Measurements from ENCODE around the gene PCCA.

The PCCA gene

DNA sequence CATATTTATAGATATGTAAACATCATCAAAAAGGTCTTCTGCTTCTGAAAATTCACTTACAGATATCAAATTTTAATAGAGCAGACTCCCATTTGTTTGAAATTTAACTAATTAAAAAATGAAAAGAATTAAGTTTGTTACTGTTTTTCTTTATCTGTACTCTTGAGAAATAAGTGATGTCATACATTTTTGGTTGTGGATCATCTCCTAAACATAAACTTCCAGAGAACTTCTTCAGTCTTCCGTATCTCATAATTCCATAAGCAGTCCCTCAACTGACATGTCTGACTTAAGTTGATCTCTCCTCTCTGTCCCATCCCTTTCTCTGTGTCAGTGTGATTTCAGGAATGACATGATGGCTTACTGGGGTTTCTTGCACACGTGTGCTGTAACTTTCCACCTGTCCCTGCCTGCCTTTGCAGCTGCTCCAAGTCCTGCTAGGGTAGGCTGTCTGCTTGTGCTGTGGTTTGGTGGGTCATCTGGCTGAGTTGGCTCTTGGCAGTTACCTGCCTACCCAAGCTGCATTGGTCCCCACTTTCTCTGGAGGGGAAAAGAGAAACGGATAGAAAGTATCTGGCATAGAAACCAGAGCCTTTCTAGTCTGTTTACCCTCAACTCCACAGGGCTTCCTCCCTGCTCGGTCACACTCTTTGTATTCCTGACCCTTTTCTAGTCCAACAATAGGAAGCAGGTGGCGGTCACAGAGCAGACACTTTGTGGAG lies 372.6 kb downstream of the PCCA start:
- DNase-seq = no peak
- in situ Hi-C loops (cut with MboI; ENCODE audit: low pct_unique_long_range_greater_than_20kb, low sequenced_read_pairs) = no loop called here

DNA sequence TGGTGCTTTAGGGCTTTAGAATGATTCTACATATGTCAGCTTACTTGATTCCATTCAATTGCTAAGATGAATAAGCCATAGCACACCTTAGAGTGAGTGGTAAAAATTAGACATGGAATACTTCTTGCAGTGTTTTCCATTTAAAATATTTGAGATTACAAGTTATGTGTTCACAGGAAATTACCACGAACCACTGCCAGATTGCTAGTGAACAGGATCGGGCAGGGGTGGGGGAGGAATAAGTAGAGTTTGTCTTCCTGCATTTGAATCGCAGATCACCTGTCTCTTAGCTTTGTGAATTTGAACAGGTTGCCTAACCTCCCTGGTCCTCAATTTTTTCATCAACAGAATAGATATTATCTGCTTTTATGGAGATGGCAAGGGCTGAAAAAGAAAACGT lies 375.1 kb downstream of the PCCA start:
- in situ Hi-C loops (cut with MboI; ENCODE audit: low pct_unique_long_range_greater_than_20kb, low sequenced_read_pairs) = no loop called here
- no peak for DNase-seq

DNA sequence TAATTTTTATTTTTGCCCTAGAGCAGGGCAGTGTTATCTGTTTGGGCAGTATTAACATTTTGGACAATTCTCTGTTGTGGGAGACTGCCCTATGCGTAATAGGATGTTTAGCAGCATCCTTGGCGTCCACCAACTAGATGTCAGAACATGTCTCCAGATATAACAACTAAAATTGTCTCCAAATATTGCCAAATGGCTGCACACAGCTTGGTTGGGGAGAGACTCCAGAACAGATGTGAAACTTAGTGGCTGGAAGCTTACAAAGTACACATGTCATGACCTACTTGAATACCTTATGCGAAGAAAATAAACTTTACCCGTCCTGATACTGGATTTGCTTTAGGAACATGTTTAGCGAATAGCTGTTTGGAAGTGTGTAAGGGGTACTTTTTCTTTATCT lies 376.7 kb downstream of the PCCA start:
- DNase-seq = no peak
- in situ Hi-C loops (cut with MboI; ENCODE audit: low pct_unique_long_range_greater_than_20kb, low sequenced_read_pairs) = no loop called here

DNA sequence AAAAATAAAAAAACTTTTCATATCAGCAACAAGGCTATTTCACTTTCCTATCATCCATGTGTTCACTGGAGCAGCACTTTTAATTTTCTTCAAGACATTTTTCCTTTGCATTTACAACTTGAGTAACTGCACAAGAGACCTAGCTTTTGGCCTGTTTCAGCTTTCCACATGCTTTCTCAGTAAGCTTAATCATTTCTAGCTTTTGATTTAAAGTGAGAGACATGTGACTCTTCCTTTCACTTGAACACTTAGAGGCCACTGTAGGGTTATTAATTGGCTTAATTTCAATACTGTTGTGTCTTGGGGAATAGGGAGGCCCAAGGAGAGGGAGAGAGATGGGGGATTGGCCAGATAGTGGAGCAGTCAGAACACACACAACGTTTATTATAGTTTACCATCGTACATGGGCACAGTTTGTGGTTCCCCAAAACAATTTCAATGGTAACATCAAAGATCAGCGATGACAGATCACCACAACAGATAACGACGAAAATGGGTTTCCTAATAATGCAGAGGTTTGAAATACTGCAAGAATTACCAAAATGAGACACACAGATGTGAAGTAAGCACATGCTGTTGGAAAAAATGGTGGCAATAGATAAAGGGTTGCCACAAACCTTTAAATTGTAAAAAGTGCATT lies 382.1 kb downstream of the PCCA start:
- in situ Hi-C loops (cut with MboI; ENCODE audit: low pct_unique_long_range_greater_than_20kb, low sequenced_read_pairs) = no loop called here
- no peak for DNase-seq

DNA sequence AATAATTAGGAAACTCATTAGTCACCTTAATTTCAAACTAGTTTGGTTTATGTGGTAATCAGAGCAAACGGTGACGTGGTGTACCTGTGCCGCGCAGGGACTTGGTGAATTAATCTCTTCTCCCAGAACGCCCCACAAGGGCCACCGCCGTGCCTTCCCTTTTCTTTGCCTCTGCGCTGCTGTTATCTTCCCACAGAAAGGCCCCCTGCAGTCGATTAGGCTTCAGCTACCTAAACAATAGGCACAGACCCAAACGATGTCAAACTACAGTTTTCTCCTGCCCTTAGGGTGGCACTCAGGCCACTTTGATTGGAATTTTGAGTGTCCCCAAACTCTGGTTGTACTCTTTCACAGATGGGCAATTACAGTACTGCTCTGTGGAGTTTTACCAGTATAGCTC lies 384.2 kb downstream of the PCCA start:
- no peak for DNase-seq
- in situ Hi-C loops (cut with MboI; ENCODE audit: low pct_unique_long_range_greater_than_20kb, low sequenced_read_pairs) = no loop called here

DNA sequence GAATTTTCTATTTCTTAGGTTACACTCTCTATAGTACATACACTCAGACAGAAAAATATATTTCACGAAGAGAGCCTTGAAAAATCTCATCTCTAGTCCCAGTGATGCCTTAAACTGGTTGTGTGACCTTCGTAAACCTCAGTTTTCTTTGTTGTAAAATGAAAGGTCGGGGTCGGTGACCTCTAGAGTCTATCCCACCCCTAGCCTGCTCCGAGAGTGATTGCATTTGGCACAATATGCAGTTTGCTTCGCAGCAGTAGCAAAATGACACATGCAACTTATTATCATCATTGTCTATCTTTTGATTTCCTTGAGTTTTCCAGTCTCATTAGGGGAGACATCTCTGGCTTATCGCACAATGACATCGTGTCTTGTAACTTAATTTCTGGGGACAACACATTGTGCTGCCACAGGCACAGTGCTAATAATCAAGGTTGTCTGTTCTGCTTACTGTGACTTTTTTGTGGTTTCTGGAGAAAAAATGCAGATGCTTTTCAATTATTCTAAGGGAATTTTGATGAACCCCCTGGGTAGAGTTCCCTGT lies 384.7 kb downstream of the PCCA start:
- in situ Hi-C loops (cut with MboI; ENCODE audit: low pct_unique_long_range_greater_than_20kb, low sequenced_read_pairs) = no loop called here
- no peak for DNase-seq

DNA sequence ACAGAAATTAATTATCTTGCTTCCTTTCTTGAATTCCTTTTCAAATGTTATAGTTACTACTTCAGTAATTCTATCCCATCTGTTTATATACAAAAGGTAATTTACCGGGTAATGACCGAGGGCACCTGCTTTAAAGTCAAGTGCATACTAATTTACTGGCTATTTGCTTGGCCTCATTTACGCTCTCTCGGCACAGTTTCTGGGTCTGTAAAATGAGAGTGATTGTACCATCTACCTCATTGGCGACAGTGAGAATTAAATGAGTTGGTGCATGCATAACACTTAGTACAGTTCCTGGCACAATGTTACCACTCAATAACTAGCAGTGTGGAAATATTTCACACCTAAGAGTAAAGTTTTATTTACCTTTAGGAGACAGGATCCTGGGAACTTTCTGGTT lies 388.1 kb downstream of the PCCA start:
- in situ Hi-C loops (cut with MboI; ENCODE audit: low pct_unique_long_range_greater_than_20kb, low sequenced_read_pairs) = no loop called here
- no peak for DNase-seq

DNA sequence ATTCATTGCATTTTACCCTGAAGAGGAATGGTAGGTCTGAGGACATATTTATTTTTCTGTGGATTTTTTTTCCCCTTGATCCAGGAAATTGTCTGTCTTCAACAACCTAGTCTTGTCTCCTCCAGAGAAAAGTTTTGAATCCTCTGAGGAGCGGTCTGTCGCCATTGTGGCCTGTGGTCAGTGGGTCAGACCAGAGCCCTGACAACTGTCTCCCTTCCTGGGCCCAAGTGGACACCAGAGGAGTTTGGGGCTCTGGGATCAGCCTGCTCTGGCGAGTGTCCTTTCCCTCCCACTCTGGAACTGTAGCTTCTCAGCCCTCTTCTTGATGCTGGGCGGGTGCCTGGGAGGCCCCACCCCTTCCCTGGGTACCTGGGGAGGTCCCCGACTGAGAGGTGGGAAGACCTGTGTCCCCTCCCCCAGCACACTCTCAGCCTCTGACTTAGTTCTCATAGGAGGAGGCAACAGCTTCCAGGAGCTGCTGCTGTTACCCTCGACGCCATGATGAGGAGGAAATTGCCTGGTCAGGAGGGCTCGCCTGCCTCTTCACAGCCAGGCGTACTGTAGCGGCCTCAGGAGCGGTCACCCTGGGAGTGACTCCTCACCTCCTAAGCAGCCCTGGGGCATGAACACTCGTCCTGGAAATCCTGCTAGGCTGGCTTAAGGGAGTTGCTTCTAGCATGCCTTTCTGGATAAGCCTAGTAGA lies 389.4 kb downstream of the PCCA start:
- DNase-seq = no peak
- in situ Hi-C loops (cut with MboI; ENCODE audit: low pct_unique_long_range_greater_than_20kb, low sequenced_read_pairs) = no loop called here

DNA sequence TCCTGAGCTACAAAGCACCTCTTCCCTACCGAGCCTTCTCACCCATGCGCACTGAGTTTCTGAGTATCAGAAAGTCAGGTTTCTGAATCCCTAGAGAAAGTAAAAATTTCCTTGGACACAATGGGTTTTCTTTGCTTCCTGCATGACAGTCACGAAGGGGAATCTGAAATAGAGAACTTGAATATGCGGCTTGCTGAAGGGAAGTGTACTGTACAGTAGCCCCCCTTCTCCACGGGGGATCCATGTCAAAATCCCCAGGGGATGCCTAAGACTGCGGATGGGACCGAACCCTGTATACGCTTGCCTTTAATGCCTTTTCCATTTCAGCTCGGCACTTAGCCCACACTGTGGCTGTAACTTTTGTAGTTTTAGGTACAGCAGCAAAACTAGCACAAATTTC lies 391.8 kb downstream of the PCCA start:
- in situ Hi-C loops (cut with MboI; ENCODE audit: low pct_unique_long_range_greater_than_20kb, low sequenced_read_pairs) = no loop called here
- DNase-seq = no peak

DNA sequence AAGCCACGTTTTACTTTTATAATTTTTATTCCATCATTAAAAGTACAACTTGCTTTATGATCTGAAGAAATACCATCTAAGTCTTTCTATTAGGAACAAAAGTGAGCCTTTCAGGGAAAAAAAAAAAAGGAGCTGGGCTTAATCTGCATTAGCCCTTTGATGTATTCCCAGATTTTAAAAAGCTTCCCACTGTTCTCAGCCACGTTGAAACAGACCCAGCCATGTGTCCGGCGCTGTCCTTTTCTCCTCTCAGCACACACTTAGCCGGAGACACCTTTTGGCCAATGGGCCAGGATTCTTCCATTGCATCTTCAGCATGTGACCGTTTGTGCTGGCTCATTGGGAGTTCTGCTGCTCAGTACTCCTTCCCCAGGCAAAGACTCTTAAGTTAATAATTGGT lies 394.2 kb downstream of the PCCA start:
- in situ Hi-C loops (cut with MboI; ENCODE audit: low pct_unique_long_range_greater_than_20kb, low sequenced_read_pairs) = no loop called here
- no peak for DNase-seq

DNA sequence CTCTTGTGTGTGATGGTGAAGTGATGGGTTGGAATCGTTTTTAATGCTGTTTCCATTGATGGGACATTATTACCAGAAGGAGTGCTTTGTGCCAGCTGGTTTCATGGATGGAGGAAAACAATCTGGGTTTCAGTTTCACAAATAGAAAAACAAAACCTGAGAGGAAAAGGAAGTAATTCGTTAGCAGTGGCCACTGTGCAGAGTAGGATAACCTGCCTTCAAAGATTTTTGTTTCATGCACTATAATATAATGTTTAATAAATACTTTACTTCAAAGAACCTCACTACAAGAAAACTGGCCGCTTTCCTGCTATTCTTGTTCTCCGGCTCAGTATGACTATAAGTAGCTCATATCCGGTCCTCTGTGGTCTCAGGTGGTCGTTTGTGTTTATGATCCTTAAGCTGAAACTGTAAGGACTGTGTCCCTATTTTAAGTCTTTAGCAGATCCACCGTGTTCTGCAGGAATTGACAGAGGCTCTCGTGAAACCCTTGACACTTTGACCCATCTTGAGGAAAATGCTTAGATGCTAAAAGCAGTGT lies 395.0 kb downstream of the PCCA start:
- in situ Hi-C loops (cut with MboI; ENCODE audit: low pct_unique_long_range_greater_than_20kb, low sequenced_read_pairs) = no loop called here
- DNase-seq = no peak

DNA sequence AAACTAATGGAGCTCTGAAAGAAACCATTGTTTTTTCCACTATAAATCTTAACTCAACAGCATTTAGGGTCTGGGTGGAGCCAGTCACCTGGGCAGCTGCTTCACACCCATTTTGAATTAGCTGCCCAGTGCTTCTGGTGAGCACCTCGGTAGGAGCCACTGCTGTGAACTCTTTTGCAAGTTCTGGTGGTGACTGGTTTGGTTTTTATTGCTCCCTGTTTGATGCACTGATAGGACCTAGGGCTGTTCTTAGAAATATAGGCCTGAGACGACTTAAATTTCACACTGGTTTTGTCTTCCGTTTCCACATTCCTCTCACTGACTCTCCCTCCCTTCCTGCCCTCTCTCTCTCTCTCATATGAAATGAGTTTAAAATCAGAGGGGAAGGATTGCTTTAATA lies 395.8 kb downstream of the PCCA start:
- in situ Hi-C loops (cut with MboI; ENCODE audit: low pct_unique_long_range_greater_than_20kb, low sequenced_read_pairs) = no loop called here
- DNase-seq = no peak

DNA sequence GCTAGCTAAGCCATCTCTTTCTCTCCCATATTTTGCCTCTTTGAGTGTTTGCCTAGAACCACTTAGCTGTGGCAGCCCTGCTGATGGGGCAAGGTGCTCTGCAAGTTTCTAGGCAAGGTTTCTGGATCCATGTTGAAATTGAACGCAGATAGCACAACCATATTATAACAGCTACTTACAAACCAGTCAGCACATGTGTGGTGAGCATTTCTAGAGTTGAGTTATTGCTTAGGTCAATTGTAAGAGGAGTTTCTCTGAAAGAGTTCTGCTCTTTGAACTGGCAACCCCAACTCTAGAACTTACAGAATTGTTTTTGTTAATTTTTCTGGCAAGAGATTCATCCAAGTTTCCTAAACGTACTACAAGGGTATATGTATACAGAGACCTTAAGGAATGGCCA lies 396.4 kb downstream of the PCCA start:
- DNase-seq = no peak
- in situ Hi-C loops (cut with MboI; ENCODE audit: low pct_unique_long_range_greater_than_20kb, low sequenced_read_pairs) = no loop called here

DNA sequence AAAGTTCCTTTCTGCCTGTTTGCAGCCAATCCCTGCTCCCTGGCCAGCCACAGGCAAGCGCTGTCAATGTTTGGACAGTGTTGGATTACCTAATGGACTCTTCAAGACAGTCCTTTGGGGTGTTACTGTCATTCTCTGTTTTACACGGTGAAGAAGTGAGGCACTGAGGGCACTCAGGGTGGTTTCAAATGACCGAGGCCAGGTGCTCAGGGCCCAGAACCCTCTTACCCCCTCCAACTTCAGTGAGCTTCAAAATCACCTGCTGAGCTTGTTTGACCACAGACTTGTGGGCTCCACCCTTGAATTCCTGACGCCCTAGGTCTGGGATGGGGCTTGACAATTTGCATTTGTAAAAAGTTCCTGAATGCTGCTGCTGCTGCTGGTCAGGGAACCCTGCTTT lies 401.8 kb downstream of the PCCA start:
- DNase-seq = no peak
- in situ Hi-C loops (cut with MboI; ENCODE audit: low pct_unique_long_range_greater_than_20kb, low sequenced_read_pairs) = no loop called here

DNA sequence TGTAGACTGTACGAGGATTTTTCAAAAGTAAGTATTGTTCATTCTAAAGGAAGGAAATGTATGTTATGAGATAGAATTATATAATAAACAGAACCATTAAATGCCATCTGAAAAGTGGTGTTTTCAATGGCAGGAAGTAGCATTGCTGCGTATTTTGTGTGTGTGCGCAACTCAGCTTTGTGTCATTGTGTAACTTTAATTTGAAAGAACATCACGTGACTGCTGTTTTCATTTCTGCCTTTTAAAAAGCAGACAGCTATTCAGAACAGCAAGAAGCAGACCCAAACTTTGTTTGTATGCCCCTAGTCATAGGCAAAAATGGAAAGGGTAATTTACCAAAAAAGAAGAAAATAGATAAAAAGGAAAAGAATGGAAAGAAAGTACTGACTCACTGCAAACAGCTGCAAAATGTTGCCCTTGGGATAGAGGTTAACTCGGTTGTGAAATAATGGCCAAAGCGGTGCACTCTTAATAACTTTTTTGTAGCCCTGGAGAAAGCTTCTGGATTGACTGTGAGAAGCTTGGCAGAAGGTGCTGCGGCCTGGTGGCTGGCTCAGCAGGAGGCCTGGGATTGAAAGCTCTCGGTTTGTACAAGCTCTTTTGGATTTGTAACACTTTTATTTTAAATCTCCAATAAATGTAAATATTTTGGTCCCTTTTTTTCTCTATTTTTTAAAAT lies 402.4 kb downstream of the PCCA start:
- DNase-seq = no peak
- in situ Hi-C loops (cut with MboI; ENCODE audit: low pct_unique_long_range_greater_than_20kb, low sequenced_read_pairs) = no loop called here

DNA sequence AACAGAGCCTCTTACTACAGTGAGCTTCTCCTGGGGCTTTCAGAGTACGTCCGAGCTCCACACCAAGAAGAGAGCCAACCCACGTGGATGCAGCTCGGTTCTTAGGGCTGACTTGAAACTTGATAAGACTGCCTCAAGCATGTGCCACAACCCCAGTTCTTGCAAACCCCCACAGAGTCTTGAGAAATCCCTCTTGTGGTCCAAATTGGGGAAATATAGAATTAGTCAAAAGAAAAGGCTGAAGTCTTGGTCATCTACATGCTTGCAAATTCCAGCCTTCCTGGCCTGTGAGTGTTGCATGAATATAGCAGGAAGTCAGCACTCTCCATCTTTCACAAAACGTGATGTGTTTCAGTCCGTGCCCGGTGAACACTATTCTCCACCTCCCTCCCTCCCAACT lies 404.5 kb downstream of the PCCA start:
- in situ Hi-C loops (cut with MboI; ENCODE audit: low pct_unique_long_range_greater_than_20kb, low sequenced_read_pairs) = no loop called here
- no peak for DNase-seq

DNA sequence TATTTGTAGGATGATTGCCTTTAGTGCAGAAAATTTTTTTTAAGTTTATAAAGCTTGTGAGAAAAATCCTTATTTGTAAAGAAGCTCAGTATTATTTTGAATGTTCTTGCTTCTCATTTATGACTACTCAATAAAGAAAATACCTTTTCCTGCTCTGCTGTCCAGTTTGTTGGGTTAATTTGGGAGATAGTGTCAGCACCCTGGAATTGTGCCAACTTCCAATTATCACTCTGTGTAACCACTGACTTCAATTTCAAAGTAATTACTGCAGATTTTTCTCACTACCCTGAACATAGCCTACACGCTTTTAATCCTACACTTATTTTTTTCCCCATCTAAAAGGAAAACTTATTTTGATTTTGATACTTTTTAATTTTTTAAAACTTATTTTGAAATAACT lies 406.6 kb downstream of the PCCA start:
- DNase-seq = no peak
- in situ Hi-C loops (cut with MboI; ENCODE audit: low pct_unique_long_range_greater_than_20kb, low sequenced_read_pairs) = no loop called here

DNA sequence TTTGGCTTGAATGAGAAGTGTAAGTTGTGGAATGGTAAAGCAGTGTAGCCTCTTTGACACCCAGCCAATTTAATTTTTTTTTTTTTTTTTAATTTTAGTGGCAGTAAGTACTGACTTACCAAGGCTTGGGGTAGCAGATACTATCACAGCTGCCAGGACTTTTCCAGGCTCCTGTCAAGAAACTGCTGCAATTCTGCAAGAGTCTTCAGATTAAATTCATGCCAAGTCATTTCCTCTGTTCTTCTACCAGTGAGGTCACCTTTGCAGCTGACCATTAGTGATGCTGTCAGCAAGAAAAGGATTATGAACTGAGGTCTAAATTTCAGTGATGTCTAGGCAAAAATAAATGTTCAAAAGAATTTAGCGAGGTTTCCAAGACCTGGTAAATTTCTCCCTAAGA lies 408.5 kb downstream of the PCCA start:
- DNase-seq = no peak
- in situ Hi-C loops (cut with MboI; ENCODE audit: low pct_unique_long_range_greater_than_20kb, low sequenced_read_pairs) = no loop called here

DNA sequence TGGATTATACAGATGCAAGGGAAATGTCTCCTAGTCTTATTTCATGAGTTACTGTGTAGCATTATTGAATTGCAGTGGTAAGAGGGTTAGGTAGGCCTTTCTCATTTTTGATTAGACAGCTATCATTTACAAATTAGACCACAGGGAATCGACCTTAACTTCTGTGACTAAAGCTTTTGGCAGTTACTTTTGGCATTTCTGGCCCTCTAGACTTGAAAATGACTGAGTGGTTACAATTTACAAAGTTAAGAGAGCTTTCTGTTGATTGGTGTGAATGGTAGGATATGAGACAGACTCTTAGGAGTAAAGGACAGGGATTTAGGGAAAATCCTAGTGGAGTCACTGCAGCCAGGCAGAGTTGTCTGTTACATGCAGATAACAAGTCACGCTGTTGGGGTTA lies 413.6 kb downstream of the PCCA start:
- in situ Hi-C loops (cut with MboI; ENCODE audit: low pct_unique_long_range_greater_than_20kb, low sequenced_read_pairs) = loop anchor here (25.0 kb wide), 1 partner anchor 265 kb away; no protein-coding TSS in a partner anchor
- no peak for DNase-seq

Measured in KBM-7 (cell line).